Measurements from ENCODE around the gene NDUFAF8. TPM values are rescaled to one million over a fixed set of nuclear protein-coding genes. Genes with fewer than 3 reads are reported as not detected.
"Not testable (repeated sequence)": the region's sequence is repeated elsewhere in the genome, so short reads cannot be mapped to it uniquely, and the experiment has no call there.

The NDUFAF8 gene
- total RNA-seq, 4 donors from 2014 or later, result 16.9 to 38.4 (median 22.3) TPM

DNA sequence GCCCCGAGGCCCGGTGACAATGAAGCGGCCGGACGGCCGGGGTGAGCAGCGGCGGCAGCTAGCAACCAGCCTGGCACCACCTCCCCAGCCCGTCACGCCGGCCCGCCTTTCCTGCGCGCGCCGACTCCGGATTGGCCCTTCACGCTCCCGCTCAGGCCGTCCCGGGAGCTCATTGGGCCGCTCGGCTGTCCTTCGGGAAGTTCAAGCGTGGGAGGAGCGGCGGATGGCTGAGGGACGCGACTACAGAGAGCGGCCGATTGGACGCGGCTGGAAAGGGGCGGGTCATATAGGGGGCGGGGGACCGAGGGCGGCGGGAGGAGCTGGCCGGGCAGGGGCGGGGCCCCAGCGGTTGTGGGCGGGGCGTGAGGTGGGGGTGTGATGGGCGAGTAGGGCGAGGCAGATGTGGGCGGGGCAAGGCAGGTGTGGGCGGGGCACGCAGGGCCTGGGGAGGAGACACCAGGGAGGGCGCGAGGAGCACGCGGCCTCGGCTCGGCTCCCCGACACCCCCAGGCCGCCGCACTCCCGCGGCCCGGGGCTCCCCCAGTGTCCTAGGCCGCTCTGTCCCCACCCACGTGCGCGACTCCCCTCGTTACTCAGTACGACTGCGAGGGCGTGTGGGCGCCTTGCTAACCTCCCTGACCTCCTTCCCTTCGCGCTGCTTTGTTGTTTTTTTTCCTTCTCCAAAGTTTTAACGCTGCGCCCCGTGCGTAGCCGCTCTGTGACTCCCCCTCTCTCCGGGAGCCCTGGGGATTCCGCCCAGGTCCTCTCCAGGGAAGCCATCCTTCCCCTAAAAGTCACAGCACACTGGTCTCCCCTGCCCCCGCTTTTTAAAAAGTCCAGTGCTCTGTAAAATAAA, 16.0 kb upstream of the NDUFAF8 start, which contains the start of gene CEP131:
Gene CEP131, minus strand, starts transcription at position 60 of the 856 bp plus-strand sequence. CDS start 2,909 bp downstream, outside the sequence.
- peaks cover 0 to 3% (median 0%) of the 10 kb centered on the region in 3 donors for H3K9me3 ChIP-seq
- H3K36me3 ChIP-seq, result peaks cover 0 to 20% of the 10 kb centered on the region in 2 donors
- peak; percentile 100 for ATAC-seq
- H3K27me3 ChIP-seq, result no peaks in the 10 kb centered on the region
- H3K4me1 ChIP-seq, result peaks cover 5 to 27% (median 17%) of the 10 kb centered on the region in 3 donors
- WGBS, 2 donors (ENCODE audit: low coverage in 1 of 2), result 0 to 2% methylated on average over 10 to 25 of the region's 79 CpGs
- H3K27ac ChIP-seq, result peak within 1 kb of the TSS in 3 of 4 donors; percentile 56 to 76 (median 70)
- TF ChIP-seq, protein P1, sequence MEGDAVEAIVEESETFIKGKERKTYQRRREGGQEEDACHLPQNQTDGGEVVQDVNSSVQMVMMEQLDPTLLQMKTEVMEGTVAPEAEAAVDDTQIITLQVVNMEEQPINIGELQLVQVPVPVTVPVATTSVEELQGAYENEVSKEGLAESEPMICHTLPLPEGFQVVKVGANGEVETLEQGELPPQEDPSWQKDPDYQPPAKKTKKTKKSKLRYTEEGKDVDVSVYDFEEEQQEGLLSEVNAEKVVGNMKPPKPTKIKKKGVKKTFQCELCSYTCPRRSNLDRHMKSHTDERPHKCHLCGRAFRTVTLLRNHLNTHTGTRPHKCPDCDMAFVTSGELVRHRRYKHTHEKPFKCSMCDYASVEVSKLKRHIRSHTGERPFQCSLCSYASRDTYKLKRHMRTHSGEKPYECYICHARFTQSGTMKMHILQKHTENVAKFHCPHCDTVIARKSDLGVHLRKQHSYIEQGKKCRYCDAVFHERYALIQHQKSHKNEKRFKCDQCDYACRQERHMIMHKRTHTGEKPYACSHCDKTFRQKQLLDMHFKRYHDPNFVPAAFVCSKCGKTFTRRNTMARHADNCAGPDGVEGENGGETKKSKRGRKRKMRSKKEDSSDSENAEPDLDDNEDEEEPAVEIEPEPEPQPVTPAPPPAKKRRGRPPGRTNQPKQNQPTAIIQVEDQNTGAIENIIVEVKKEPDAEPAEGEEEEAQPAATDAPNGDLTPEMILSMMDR (IDR thresholded peaks at IDR 0.05), result no peak
- TF ChIP-seq EP300 (IDR thresholded peaks at IDR 0.05) (no peak), POLR2AphosphoS5 (IDR thresholded peaks at IDR 0.05) (no peak), POLR2A (IDR thresholded peaks at IDR 0.05) (no peak)
- H3K4me3 ChIP-seq, result peak within 1 kb of the TSS; percentile 50 to 82

DNA sequence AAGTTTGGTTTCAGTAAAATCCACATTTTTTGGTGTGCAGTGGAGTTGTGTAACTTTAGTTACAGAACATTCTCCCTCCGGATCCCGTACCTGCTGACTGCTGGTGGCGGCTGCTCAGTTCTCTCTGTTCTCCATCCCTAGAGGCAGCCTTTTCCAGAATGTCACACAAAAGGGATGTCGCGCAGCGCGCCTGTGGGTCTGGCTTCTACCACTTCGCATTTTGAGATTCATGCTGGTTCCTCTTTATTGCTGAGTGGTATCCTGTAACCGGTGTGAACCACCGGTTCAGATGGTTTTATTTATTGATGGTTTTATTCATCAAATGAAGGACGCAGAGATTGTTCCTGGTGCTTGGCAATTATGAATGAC, 15.4 kb upstream of the NDUFAF8 start:
- peaks cover 0 to 3% (median 0%) of the 10 kb centered on the region in 3 donors for H3K9me3 ChIP-seq
- peak overlapping the region; percentile 40 to 82 for H3K4me3 ChIP-seq
- no peaks in the 10 kb centered on the region for H3K27me3 ChIP-seq
- no peak for ATAC-seq
- peaks cover 0 to 20% of the 10 kb centered on the region in 2 donors for H3K36me3 ChIP-seq
- WGBS, 2 donors (ENCODE audit: low coverage in 1 of 2), result 12 to 20% methylated on average over 1 to 11 of the region's 11 CpGs
- peaks cover 5 to 27% (median 17%) of the 10 kb centered on the region in 3 donors for H3K4me1 ChIP-seq
- no peak for TF ChIP-seq POLR2AphosphoS5 (IDR thresholded peaks at IDR 0.05)
- TF ChIP-seq POLR2A (IDR thresholded peaks at IDR 0.05), result no peak
- TF ChIP-seq, protein P1 (IDR thresholded peaks at IDR 0.05), result no peak
- TF ChIP-seq EP300 (IDR thresholded peaks at IDR 0.05), result no peak
- H3K27ac ChIP-seq, result peak overlapping the region in 3 of 4 donors; percentile 56 to 71 (median 70)

DNA sequence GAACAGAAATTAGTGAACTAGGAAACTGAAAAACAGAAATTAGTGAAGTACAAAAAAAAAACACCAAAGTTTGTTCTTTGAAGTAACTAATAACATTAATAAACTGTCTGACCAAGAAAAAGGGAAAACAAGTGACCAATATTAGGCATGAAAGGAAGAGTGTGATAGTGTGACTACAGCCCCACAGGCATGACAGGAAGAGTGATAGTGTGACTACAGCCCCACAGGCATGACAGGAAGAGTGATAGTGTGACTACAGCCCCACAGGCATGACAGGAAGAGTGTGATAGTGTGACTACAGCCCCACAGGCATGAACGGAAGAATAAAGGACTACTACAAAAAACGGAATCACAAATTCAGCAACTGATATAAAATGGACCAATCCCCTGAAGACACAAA, 11.5 kb upstream of the NDUFAF8 start:
- H3K9me3 ChIP-seq, ATAC-seq, H3K27me3 ChIP-seq, H3K27ac ChIP-seq, H3K4me3 ChIP-seq: not testable (repeated sequence)
- Histone ChIP-seq H3K4me1 (peaks cover 0 to 11% (median 5%) of the 10 kb centered on the region in 3 donors), H3K36me3 (peaks cover 0 to 46% of the 10 kb centered on the region in 2 donors)
- 62 to 75% methylated on average over 2 of the region's 2 CpGs for WGBS, 2 donors (ENCODE audit: low coverage in 1 of 2)

DNA sequence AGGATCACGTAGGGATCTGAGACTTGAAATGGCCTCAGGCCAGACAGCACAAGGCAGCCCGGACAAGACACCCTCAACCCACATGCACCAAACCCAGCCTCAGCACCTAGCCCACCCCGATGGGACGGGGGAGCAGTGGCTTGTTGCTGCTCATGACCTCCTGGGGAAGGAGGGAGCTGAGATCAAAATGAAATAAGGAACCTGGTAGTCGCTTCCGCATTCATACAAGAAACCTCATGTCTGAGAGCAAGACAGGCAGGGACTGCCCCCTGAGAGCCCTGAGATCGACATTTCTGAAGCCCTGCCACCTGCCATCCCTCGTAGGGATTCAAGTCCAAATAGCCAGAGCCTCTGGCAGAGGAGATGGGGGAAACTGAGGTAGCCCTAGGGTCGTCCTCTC, 10.7 kb upstream of the NDUFAF8 start:
- TF ChIP-seq, protein P1 (IDR thresholded peaks at IDR 0.05), result no peak
- TF ChIP-seq POLR2AphosphoS5 (IDR thresholded peaks at IDR 0.05) (no peak), POLR2A (IDR thresholded peaks at IDR 0.05) (no peak)
- H3K27ac ChIP-seq, result no peak overlapping the region
- WGBS, 2 donors (ENCODE audit: low coverage in 1 of 2), result 82% methylated on average over 7 of the region's 9 CpGs; no CpG with 5 or more reads in 1 of the 2 donors
- ATAC-seq, result no peak
- no peak overlapping the region for H3K4me3 ChIP-seq
- H3K36me3 ChIP-seq, result peaks cover 0 to 53% of the 10 kb centered on the region in 2 donors
- H3K9me3 ChIP-seq, result peaks cover 0 to 3% (median 0%) of the 10 kb centered on the region in 3 donors
- H3K27me3 ChIP-seq, result no peaks in the 10 kb centered on the region
- peaks cover 0 to 8% (median 4%) of the 10 kb centered on the region in 3 donors for H3K4me1 ChIP-seq

DNA sequence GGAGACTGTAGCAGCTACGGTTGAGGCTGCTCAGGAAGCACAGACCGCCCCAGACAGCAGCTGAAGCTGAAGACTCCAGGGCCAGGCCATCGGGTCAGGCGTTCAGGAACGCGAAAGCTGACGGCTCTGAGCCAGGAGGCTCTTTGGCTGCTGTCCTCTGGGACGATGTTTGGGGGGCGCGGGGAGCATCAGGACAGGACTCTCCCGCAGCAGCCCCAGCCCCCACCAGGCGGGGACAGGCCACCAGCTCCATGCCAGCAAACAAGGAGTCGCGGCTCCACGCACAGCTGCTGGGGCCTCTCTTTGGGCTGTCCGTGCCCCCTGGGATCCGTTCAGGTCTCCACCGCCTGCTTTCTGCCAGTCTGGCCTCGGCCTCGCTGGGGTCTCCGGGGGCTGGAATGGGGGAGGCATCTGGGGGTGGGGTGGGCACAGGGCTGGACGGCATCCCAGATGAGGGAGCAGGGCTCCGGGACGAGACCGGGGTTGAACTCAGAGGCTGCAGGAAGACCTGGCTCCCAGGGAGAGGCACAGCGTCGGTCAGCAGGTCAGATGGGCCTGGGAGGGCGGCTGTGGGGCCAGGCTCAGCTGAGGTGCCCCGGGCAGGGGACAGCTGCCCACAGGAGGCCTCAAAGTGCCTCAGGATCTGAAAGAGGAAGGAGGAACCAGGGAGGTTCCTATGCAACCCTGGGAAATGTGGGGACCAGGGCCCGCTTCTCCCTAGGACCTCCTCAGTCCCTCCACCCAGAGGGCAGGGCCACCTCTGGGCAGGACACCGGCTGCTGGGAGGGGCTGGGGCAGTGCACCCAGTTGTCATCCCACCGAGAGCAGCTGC, 10.1 kb upstream of the NDUFAF8 start:
- H3K4me1 ChIP-seq, result peaks cover 0 to 1% (median 0%) of the 10 kb centered on the region in 3 donors
- no peak overlapping the region for H3K27ac ChIP-seq
- H3K27me3 ChIP-seq, result no peaks in the 10 kb centered on the region
- WGBS, 2 donors (ENCODE audit: low coverage in 1 of 2), result 83% methylated on average over 6 of the region's 32 CpGs; no CpG with 5 or more reads in 1 of the 2 donors
- H3K36me3 ChIP-seq, result peaks cover 0 to 60% of the 10 kb centered on the region in 2 donors
- no peak overlapping the region for H3K4me3 ChIP-seq
- TF ChIP-seq EP300 (IDR thresholded peaks at IDR 0.05), result no peak
- TF ChIP-seq POLR2AphosphoS5 (IDR thresholded peaks at IDR 0.05), result no peak
- TF ChIP-seq, protein P1 (IDR thresholded peaks at IDR 0.05), result no peak
- no peak for TF ChIP-seq POLR2A (IDR thresholded peaks at IDR 0.05)
- no peak for ATAC-seq
- H3K9me3 ChIP-seq, result peaks cover 0 to 3% (median 0%) of the 10 kb centered on the region in 3 donors

All from gastroesophageal sphincter (tissue), 4 donors.